Stomach (tissue), 4 donors: ENCODE data around the gene LPAR5.

Source experiments
- CTCF ChIP-seq, 7 experiments: fragments of 450-650 bp in 4 of 7; fragments of 200-600 bp in 3 of 7; sonication (generic) in 3 of 7; IDR thresholded peaks; one replicate each; pipeline ENCODE4 v1.5.1; 2016 to 2019; ENCODE audit warnings: antibody characterized with exemption in 7 of 7, control low read depth in 2 of 7, mild to moderate bottlenecking in 1 of 7
- POLR2A ChIP-seq, 4 donors: fragments of 450-650 bp; IDR thresholded peaks; one replicate each; pipeline ENCODE4 v1.6.1; 2016; ENCODE audit warnings: antibody characterized with exemption in 4 of 4, control low read depth in 2 of 4, mild to moderate bottlenecking in 1 of 4, moderate library complexity in 1 of 4

- no peak for TF ChIP-seq POLR2A (IDR thresholded peaks at IDR 0.05)
- TF ChIP-seq CTCF (IDR thresholded peaks at IDR 0.05) = no peak
Observed at GRCh38 chr12:6627616-6628015, 8.1 kb downstream of the LPAR5 start.
